ELR (cell line): Measurements from ENCODE around the gene SSTR3.
"Not testable (repeated sequence)": the region's sequence is repeated elsewhere in the genome, so short reads cannot be mapped to it uniquely, and the experiment has no call there.

Experiments used
- DNase-seq: peaks from one replicate; pipeline ENCODE4 v3.0.0-alpha.2; 2015; ENCODE audit warnings: low read depth

The SSTR3 gene

DNA sequence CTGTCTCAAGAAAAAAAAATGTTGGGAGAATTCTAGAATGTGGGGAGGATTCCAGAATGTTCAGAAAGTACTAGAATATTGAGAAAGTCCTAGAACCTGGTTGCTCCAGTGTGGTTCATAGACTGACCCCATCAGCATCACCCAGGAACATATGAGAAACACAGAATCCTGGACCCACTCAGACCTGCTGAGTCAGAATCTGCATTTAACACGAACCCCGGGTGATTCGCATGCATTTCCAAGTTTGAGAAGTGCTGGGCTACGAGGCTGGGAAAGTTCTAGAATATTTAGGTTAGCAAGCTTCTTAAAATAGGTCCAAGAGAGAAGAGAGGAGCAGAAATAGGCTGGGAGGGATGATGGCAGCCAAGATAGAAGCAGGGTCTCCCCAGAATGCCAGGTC lies 30.6 kb downstream of the SSTR3 start:
- no peak for DNase-seq

DNA sequence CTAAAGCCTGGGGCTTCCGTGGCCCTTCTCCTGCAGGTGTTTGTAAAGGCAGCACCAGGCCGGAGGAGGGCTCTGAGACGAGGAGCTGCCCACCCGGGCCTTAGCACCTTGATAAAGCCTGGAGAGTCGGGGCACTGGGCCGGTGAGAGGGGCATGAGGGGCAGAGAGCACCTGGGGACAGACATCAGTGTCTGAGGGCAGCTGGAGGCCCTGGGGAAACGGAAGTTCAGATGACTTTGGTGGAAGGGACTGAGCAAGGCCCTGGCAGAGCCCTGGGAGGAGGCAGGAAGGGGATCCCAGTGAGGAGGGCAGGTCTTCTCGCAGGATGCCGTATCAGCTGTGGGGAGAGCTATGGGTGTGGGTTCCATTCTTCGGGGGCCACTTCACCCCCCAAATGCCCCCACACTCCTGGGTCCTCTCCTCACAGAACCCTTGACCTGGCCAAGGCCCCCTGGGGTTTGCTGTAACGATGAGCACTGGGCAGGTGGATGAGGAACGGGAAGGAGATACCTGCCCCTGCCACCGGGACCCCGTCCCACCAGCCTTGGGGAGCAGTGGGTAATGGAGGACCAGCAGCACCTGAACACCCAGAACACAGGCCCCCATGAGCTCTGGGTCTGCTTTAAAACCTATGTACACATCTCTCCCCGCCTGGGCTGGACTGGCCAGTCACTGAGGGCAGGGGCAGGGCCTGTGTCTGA lies 31.6 kb downstream of the SSTR3 start:
- no peak for DNase-seq

DNA sequence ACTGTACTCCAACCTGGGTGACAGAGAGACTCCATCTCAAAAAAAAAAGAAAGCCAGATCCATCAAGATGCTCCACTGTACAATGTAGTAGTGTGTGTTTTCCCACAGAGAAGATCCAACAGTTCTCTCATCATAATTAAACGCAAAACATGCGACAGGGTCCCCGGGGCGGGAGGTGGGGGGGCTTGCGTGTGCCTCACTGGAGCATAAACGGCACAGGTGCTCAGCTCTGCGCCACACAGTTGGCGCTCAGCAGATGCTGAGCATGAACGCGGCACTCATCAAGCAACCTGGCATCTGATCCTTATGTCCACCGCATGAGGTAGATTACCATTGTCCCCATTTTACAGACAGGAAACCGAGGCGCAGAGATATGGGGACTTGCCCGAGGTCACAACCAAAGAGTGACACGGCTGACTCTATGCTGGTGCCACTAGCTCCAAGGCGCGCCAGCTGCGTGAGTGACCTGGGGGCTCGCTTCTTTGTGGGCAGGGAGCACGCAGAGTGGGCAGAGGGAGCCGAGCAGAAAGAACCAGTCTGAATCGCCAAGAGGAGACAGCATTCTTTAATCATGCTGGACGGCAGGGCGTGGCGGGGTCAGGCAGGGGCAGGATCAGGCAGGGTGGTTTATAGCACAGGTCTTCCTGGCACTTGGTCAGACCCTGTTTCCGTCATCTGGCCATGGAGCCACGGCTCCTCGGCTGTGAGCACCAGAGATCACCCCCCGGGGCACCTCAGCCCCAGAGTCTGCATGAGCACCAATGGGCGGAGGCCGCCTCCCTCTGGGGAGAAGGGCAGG lies 32.5 kb downstream of the SSTR3 start:
- DNase-seq: no peak

DNA sequence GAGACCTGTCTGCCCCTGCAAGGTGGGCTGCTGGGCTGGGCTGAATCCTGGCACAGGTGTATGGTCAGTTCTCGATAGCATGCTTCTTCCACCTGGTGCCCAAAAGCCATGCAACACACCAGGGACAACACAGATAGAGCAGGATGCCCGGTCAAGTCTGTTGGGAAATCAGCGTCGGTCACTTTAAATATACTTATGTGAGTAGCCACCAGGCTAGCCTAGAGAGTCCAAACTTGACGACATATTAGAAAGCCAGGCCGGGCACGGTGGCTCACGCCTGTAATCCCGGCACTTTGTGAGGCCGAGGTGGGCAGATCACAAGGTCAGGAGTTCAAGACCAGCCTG lies 33.2 kb downstream of the SSTR3 start:
- no peak for DNase-seq

DNA sequence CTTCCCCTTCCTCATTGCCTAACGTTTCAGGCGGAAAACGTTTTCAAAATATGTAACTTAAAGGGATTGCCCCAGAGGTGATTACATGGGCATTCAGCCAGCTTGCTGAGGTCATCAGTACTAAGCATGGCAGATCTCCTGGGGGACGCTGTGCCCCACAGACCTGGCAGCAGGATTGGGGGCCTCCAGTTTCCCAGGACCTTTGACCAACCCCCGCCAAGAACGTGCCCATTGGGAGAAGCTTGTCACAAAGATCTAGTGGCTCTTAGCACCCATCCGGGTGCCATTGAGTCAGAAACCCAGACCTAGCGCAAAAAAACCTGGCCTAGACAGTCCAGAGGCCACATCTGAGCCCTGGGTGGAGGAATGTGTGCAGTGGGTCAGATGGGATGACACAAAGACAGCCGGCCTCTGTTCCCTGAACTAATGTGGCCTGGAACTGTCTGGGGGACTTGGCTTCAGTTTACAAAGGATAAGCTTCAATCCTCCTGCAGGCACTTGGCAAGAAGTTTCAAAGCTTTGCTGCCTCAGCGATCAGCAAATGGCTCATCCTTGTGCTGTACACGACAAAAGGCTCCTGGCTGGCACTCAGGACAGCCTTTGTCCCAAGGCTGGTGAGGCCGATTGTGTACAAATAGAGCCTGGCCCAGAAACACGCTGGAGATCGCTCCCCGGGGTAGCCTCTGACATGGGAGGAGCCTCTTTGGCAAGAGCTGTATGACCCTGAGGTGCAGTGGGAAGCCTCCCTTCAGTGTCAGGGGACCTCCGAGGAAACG lies 33.7 kb downstream of the SSTR3 start:
- DNase-seq: peak; percentile 15

DNA sequence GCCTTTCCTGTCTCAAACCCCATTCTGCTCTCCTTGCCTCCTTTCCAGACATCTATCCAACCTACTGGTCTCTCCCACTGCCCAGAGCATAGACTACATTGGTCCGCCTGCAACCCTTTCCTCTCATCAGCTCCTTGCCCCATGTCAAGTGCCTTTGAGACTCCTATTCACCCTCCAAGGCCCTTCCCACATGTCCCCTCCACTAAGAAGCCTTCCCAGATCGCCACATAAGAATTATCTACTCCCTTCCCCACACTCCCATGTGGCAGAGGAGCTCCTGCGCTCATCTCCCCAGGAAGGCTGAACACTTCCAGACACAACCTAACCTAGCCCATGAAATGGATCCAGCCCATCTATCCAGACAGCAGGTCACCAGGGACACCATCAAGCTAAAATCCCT lies 34.5 kb downstream of the SSTR3 start:
- DNase-seq: no peak

DNA sequence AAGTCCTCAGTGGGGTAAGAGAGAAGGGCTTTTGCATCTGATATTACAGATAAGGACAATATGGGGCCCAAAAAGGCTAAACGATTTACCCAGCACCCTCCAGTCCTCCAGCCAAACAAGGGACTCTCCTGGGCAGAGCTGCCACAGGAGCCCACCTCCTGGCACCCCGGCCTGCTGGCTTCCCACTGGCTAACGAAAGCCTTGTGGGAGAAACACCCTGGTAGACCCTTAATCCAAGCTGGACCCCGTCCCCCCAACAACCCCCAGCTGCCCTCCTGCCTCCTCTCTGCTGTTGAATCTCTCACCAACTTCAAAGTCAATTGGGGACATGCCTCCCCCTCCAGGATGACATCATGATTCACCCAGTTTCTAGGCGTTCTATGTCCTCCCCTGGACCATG lies 35.1 kb downstream of the SSTR3 start:
- no peak for DNase-seq

DNA sequence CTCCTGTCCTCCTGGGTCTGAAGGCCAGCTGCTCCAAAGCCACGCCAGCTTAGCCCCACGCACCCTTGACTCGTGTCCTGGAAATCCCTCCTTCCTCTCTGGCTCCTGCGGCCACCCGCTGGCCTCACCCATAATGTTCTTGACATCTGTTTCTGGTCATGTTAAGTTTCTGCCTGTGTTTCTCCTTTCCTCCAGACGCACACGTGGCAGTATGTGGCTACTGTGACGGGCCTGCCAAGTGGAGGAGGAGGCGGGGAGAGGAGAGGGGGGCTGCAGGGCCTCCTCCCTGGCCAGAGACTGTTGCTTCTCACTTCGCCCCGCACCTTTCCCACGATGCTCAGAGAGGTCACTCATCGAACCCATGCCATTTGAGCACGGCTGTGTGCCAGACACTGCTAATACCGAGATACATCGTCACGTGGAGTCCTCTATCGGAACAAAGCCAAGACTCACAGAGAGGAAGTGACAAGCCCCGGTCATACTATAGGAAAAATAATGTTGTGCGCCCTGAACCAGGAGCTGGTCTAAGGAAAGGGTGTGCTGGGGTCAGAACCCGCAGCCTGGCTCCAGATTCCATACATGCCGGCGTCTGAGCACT lies 35.7 kb downstream of the SSTR3 start:
- DNase-seq: peak; percentile 58

DNA sequence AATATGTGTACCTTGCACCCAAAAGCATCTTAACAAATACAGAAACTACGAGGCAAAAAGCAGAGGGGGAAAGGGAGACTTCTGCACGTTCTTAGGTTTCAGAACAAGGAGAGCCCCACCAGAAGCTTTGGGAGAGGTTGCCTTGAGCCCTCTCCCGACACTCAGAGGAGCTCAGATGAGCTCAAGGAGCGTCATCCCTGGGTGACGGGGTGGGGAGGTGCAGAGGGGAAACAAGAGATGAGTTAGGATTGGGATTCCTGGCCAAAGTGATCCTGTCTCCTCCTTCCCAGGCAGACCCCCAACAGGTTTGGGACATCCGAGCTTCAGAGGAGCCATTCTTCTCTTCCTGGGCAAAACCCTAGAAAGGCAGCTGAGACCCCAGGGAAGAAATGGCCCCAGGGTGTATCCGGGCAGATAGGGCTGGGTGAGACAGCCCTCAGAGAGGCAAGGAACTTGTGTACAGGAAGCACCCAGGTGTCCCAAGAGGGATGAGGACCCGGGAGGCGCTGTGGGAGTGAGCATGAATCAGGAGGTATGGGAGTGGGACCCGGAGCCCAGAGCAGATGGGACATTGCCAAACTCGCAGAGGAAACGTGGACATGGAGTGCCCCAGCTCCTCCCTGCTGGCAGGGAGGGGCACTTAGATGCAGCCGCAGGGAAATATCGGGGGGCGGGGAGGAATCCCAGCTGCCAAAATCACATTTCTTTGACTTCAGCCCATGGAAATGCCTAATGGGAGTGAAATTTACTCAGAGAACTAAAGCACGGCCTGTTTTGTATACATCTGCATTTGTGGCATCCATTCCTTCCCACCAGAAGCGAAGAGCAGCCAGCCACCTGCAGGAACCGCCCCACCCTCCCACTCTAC lies 36.6 kb downstream of the SSTR3 start:
- no peak for DNase-seq

DNA sequence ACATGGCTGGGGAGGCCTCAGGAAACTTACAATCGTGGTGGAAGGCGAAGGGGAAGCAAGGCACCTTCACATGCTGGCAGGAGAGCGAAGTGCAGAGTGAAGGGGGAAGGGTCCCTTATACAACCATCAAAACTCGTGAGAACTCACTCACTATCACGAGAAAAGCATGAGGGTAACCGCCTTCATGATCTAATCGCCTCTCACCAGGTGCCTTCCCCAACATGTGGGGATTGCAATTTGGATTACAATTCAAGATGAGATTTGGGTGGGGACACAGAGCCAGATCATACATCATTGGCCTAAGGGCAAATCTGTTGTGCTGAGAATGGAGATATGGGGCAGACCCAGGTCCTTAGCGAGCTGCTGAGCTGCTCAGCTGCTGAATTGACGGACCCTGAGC lies 37.3 kb downstream of the SSTR3 start:
- no peak for DNase-seq

DNA sequence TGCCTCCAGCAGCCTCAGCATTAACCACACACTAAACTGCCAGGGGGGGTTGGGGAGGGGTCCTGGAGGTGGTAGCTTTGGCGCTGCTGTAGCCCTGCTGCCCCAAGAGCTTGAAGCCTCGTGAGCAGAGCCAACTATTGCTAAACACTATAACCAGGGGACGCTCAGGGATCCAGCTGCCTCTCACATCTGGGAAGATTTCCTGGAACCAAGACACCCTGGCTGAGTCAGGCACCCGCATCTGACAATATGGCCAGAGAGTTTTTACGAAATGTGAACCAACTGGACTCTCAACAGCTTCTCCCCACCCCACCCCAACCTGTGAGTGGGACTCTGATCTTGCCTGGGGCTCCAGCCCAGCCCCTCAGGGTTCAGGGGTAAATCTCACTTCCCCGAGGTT lies 38.6 kb downstream of the SSTR3 start:
- DNase-seq: peak; percentile 10

DNA sequence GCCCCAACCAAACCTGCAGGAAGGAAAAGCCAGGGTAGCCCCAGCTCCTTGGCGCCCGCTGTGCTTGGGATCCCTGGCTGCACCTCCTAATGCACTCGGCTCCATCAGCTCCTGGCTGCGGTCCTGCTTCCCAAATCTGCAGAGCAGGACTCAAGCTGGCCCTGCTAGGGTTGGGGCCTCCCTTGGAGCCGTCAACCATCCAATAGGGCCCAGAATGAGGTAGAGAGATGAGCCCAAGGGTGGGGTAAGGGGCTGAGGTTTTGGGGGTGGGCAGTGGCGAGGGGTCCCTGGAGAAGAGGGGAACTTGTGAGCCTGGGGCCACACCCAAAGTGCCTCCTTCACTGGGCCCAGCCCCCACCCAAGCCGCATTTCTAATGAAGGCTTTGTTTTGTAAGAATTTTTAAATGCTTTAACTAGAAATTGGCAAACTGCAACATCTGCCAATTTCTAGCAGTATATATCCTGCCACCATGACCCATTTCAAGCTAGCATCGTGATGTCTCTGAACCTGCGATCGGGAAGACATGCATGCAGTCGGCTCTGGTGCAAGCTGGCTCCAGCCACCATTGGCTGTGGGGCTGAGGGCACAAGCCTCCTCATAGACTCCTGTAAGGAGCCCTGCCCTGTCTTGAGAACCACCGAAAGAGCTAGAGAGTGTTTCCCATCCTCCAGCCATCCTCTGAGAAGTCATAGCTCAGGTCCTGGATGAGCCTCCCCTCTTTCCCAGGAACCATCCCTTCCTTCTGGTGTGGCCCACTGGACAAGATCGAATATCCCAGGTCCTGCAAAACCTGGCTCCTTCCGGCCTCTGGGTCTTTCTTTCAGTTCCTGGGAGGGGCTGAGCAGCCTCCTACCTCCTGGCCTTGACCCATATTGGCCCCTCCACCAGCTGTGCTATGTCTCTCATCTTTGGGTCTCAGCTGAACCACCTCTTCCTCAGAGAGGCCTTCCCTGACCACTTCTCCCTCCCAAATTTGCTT lies 39.7 kb downstream of the SSTR3 start:
- DNase-seq: no peak

DNA sequence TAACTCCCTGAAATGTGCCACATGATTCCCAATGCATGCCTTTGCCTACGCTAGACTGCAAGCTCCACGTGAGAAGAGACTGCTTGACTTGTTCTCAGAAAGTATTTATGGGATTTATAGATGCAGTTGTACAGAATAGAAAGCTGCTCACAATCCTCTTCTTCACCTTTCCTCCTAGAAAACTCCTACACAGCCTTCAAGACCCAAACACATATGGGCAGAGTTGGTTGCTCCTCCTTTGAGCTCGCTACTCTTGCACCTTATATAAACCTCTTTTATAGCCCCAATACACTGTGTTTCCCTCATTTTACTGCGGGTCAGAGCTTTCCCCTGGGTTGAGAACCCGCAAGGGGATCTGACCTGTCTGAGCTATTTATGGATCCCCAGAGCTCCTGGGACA lies 40.6 kb downstream of the SSTR3 start:
- DNase-seq: no peak

DNA sequence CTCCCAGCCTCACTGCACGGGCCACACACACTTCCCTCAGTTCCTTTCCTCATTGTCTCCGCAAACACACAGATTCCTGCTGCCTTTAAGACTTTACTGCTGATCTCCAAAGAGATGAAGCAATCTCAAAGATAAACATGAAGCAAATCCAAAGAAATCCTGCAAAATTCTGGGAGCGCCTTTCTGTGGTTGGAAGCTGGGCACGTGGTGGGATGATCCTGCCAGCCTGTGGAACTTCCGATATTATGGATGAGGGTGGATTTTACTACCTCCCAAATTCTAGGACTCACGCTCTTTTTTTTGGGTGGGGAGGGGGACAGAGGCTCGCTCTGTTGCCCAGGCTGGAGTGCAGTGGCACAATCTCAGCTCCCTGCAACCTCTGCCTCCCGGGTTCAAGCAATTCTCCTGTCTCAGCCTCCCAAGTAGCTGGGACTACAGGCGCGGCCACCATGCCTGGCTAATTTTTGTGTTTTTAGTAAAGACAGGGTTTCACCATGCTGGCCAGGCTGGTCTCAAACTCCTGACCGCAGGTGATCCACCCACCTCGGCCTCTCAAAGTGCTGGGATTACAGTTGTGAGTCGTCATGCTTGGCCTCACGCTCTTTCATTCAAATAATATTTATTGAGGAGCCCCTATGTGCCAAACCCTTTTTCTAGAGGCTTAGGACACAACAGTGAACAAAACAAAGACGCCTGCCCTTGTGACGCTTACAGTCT lies 41.4 kb downstream of the SSTR3 start:
- DNase-seq: not testable (repeated sequence)

DNA sequence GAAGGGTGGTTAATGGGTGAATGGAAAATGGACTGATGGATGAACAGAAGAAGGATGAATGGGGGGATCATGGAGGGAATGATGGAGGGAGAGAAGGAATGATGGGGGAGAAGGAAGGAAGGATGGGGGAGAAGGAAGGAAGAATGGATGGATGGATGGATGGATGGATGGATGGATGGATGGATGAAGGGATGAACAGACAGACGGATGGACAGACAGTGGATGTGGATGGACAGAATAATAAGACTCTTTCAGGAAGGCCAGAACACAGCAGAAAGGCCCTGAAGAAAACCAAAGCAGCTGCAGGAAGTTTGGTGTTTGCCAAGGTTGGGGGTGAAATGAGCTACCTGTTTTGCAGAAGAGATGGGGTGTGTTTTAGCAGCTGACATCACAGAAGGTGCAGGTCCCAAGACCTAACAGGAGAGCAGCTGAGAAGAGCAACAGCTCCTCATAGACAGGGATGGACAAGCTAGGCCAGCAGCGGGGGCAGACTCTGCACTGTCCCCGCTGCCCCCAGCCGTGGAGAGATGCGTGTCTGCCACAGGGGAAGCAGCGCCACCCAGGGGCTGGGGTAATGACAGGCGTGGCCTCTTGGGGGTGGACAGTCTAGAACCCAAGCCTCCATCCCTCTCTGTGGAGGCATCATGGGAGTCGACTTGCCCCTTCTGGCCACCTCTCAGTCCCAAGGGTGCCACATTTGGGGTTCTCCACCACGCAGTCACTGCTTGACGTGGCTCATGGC lies 42.2 kb downstream of the SSTR3 start:
- no peak for DNase-seq

DNA sequence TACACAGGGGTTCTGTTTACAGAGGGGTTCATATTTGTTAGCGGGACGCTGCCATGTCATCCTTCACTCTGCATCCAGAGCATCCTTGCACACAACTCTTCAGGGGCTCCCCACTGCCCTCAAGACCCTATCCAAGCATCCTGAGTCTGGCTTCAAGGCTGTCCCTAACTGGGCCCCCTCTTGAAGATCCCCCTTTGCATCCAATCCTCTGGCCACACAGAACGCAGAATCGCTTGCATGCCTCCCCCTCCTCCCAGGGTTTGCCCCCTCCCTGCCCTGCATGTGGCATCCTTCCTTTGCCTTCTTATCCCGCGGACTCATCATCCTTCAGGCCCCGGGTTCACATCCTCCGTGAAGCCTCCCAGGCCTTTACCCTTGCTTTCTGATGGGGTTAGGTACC lies 42.9 kb downstream of the SSTR3 start:
- no peak for DNase-seq

DNA sequence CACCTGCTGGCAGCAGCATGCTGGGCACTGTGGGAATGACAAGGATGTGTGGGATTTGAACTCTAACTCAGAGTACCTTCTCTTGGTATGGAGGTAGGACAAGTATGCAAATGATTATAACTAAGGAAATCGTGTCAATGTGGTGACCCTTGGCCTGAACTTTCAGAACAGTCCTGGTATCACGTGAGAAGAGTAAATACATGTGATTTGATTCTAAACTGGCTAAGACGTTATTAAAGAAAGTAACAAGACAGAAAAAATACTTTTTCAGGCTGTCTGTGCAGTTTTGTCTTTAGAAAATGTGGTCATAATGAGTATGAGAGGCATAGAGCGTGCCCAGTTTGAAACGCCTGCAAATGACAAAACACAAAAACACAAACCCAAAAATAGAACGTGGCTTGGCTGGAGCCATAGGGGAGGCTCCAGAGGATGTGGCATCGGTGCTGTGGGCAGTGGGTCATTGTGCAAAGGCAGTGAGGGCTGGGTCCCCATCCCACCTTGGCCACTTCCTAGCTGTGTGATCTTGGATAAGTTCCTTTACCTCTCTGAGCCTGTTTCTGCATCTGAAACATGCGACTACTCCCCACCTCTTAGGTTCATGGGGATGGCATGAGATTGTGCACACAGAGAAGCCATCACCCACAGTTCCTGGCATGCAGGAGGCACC lies 44.2 kb downstream of the SSTR3 start:
- DNase-seq: no peak

DNA sequence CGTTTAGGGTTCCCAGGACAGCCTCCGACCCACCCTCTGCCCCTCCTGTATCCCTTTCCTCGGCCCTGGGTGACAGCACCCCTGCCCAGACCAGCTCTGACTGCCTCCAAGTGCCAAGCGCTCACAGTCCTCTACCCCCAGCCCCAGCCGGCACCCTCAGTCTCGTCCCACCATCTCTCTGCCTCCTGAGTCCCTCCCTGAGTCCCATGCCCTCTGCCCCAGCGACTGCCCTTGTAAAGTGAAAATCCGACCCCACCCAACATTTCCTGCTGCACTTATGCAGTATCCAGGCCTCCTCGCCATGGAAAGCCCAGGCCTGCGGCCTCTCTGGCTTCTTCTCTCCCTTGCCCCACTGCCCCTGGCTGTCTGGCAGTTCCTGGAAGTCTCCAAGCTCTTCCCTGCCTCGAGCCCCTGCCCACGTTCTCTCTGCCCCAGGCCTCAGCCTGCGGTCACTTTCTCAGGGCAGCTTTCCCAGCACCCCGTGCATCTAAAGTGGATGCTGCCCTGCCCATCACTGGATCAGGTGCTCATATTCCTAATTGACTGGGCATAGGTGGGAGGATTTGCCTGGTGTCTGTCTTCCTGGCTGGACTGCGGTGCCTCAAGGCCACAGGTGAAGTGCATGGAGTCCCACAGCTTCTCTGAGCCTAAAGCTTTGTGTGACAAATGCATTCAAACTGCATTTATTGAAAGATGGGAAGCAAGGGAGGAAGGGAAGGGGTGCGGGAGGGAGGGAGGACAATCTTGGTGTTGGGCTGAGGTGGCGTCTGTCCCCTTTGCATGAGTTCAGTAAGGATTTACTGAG lies 44.9 kb downstream of the SSTR3 start:
- no peak for DNase-seq
